HL-60 (cell line): Measurements from ENCODE around the gene POFUT1.

Source experiments
- DNase-seq, 2 experiments: peaks; one replicate each; pipeline ENCODE4 v3.0.0-alpha.2; 2010 to 2020; ENCODE audit warnings: low read depth in 1 of 2, low spot score in 1 of 2
- H3K27ac ChIP-seq: fragments of 250-450 bp; sonication (Bioruptor Pico); replicated peaks from 2 replicates; pipeline ENCODE4 v1.5.1; 2020; ENCODE audit warnings: mild to moderate bottlenecking, moderate library complexity
- H3K27me3 ChIP-seq: fragments of 250-450 bp; sonication (Bioruptor Pico); 2 replicates; pipeline ENCODE4 v1.5.1; 2021; ENCODE audit warnings: mild to moderate bottlenecking, moderate library complexity; ENCODE audit not compliant: insufficient read depth, poor library complexity, severe bottlenecking
- H3K4me3 ChIP-seq: replicated peaks from 2 replicates; pipeline ENCODE4 v1.5.1; 2011; ENCODE audit warnings: mild to moderate bottlenecking, control low read depth, low read length; ENCODE audit not compliant: insufficient read depth
- GABPA ChIP-seq: IDR thresholded peaks from 2 replicates; pipeline ENCODE4 v1.6.1; 2012; ENCODE audit warnings: low read depth
- POLR2AphosphoS5 ChIP-seq: IDR thresholded peaks from 2 replicates; pipeline ENCODE4 v1.6.1; 2012; ENCODE audit warnings: low read depth
- SPI1 ChIP-seq: IDR thresholded peaks from 2 replicates; pipeline ENCODE4 v1.6.1; 2012; ENCODE audit warnings: low read depth, mild to moderate bottlenecking, borderline replicate concordance
- TF ChIP-seq, protein P1 (sequence below): IDR thresholded peaks from one replicate; pipeline ENCODE4 v1.5.1; 2011; ENCODE audit warnings: low read length, control low read depth, inconsistent platforms; ENCODE audit not compliant: insufficient read depth
- TF ChIP-seq, protein P2 (sequence below): IDR thresholded peaks from 2 replicates; pipeline ENCODE4 v1.6.1; 2012; ENCODE audit warnings: low read depth; ENCODE audit not compliant: insufficient replicate concordance

The POFUT1 gene

DNA sequence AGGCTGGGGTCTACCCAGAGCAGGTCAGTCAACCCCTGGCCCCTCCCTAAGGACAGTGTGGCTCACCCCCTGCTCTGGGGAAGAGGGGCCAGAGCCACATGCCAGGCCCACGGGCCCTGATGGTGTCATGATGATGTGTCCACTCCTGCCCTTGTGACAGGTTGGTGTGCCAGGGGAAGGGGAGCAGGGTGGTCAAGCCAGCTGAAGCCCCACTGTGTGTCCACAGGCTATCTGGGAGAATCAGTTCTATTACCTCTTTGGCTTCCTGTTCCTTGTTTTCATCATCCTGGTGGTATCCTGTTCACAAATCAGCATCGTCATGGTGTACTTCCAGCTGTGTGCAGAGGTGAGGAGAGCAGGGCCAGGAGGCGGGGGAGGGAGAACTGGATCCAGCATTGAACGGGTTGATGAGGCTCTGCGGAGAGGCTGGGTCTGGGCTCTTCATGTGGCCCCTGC, 47.9 kb upstream of the POFUT1 start:
- no peak for DNase-seq
- Histone ChIP-seq H3K4me3 (no peak overlapping the region), H3K27ac (no peak overlapping the region), H3K27me3 (no peaks in the 10 kb centered on the region)
- TF ChIP-seq, protein P1, sequence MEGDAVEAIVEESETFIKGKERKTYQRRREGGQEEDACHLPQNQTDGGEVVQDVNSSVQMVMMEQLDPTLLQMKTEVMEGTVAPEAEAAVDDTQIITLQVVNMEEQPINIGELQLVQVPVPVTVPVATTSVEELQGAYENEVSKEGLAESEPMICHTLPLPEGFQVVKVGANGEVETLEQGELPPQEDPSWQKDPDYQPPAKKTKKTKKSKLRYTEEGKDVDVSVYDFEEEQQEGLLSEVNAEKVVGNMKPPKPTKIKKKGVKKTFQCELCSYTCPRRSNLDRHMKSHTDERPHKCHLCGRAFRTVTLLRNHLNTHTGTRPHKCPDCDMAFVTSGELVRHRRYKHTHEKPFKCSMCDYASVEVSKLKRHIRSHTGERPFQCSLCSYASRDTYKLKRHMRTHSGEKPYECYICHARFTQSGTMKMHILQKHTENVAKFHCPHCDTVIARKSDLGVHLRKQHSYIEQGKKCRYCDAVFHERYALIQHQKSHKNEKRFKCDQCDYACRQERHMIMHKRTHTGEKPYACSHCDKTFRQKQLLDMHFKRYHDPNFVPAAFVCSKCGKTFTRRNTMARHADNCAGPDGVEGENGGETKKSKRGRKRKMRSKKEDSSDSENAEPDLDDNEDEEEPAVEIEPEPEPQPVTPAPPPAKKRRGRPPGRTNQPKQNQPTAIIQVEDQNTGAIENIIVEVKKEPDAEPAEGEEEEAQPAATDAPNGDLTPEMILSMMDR: no peak
- TF ChIP-seq SPI1: no peak
- TF ChIP-seq, protein P2, sequence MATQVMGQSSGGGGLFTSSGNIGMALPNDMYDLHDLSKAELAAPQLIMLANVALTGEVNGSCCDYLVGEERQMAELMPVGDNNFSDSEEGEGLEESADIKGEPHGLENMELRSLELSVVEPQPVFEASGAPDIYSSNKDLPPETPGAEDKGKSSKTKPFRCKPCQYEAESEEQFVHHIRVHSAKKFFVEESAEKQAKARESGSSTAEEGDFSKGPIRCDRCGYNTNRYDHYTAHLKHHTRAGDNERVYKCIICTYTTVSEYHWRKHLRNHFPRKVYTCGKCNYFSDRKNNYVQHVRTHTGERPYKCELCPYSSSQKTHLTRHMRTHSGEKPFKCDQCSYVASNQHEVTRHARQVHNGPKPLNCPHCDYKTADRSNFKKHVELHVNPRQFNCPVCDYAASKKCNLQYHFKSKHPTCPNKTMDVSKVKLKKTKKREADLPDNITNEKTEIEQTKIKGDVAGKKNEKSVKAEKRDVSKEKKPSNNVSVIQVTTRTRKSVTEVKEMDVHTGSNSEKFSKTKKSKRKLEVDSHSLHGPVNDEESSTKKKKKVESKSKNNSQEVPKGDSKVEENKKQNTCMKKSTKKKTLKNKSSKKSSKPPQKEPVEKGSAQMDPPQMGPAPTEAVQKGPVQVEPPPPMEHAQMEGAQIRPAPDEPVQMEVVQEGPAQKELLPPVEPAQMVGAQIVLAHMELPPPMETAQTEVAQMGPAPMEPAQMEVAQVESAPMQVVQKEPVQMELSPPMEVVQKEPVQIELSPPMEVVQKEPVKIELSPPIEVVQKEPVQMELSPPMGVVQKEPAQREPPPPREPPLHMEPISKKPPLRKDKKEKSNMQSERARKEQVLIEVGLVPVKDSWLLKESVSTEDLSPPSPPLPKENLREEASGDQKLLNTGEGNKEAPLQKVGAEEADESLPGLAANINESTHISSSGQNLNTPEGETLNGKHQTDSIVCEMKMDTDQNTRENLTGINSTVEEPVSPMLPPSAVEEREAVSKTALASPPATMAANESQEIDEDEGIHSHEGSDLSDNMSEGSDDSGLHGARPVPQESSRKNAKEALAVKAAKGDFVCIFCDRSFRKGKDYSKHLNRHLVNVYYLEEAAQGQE: no peak
- no peak for TF ChIP-seq POLR2AphosphoS5
- no peak for TF ChIP-seq GABPA

DNA sequence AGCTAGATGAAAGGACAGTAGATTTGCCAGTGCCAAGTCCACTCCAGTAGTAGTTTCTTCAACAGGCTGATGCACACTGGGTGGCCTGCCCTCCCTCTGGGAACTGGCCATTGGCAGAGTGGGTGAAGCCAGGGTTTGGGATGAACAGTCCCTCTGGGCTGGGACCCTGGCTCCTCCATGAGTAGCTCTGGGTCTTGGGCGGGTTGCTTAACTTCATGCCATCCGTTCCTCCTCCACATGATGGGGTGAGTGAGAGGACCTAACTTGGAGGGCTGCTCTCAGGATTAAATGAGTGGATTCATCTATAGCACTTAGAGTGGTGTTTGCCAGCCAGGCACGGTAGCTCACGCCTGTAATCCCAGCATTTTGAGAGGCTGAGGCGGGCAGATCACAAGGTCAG, 47.3 kb upstream of the POFUT1 start:
- no peak for TF ChIP-seq POLR2AphosphoS5
- TF ChIP-seq, protein P1: no peak
- TF ChIP-seq, protein P2: no peak
- no peak for TF ChIP-seq GABPA
- TF ChIP-seq SPI1: no peak
- Histone ChIP-seq H3K4me3 (no peak overlapping the region), H3K27me3 (no peaks in the 10 kb centered on the region), H3K27ac (no peak overlapping the region)
- no peak for DNase-seq

GRCh38 chr20:32162351-32162750, 45.3 kb upstream of the POFUT1 start:
- no peak for TF ChIP-seq SPI1
- TF ChIP-seq POLR2AphosphoS5: no peak
- no peak for TF ChIP-seq GABPA
- TF ChIP-seq, protein P2: no peak
- TF ChIP-seq, protein P1: no peak
- Histone ChIP-seq H3K27ac (no peak overlapping the region), H3K4me3 (no peak overlapping the region), H3K27me3 (no peaks in the 10 kb centered on the region)
- DNase-seq: no peak
